PC-3 (cell line): Measurements from ENCODE around the gene WIPF3.
A peak's percentile ranks its signal among the peaks of the same experiment; 100 is the strongest.

Experiments used
- CTCF ChIP-seq: fragments of 300-600 bp; sonication (generic); conservative IDR thresholded peaks from 2 replicates; pipeline ENCODE4 v1.5.1; 2017; ENCODE audit warnings: antibody characterized with exemption, low read depth, mild to moderate bottlenecking, low read length
- EZH2 ChIP-seq: fragments of 300-600 bp; sonication (generic); IDR thresholded peaks from one replicate; pipeline ENCODE4 v1.6.1; 2017; ENCODE audit warnings: antibody characterized with exemption, mild to moderate bottlenecking, low read length; ENCODE audit not compliant: unreplicated experiment
- EZH2phosphoT487 ChIP-seq: fragments of 300-600 bp; sonication (generic); IDR thresholded peaks from 2 replicates; pipeline ENCODE4 v1.6.1; 2018; ENCODE audit warnings: mild to moderate bottlenecking, antibody characterized with exemption, low read length, borderline replicate concordance

DNA sequence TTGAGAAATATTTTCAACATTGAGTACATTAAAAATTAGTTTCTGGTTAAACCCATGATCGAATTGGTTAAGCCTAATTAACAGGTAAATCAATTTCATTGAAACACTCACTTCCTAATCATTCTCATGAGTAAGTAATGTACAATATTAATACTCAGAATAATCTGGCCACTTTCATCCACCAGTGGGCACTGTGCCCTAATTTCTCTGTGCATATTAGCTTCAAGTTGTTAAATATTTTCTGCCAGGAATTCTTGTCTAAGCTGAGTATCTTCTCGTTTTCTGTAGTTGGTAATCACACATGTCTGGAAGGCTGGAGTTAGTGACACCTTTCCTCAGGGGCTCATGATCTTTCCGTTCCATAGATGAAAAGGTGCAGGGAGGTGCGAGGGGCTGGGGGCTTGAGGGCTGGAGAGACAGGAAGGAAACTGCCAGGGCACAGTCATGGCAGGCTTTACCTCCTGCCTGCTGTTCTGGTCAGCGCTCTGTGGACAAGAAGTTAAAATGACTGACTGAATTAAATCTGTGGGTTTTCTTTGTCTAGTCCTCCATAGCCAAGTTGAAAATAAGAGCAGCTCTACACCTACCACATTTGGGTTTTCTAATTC lies 71.9 kb downstream of the WIPF3 start:
- TF ChIP-seq CTCF (peak; percentile 83), EZH2 (no peak), EZH2phosphoT487 (no peak)
